AG09319 (cell line): ENCODE measurements around the gene NRIP1.

Experiments
- DNase-seq: peaks from one replicate; pipeline ENCODE4 v3.0.0-alpha.2; 2010; ENCODE audit warnings: low read depth; ENCODE audit errors: extremely low read depth
- CTCF ChIP-seq: IDR thresholded peaks from 2 replicates; pipeline ENCODE4 v1.5.1; 2011; ENCODE audit warnings: low read depth, mild to moderate bottlenecking, inconsistent platforms, low read length, moderate library complexity

Gene NRIP1

GRCh38 chr21:15015622-15016471 lies 49.0 kb downstream of the NRIP1 start:
- DNase-seq, result peak; percentile 64
- TF ChIP-seq CTCF, result no peak

GRCh38 chr21:15014221-15014620 lies 50.6 kb downstream of the NRIP1 start:
- no peak for TF ChIP-seq CTCF
- no peak for DNase-seq

- no peak for TF ChIP-seq CTCF
- no peak for DNase-seq
Observed at GRCh38 chr21:15011967-15012366, 52.8 kb downstream of the NRIP1 start.

GRCh38 chr21:15010645-15011044 lies 54.2 kb downstream of the NRIP1 start:
- DNase-seq, result no peak

GRCh38 chr21:15009837-15010363 lies 54.9 kb downstream of the NRIP1 start:
- TF ChIP-seq CTCF, result no peak
- peak; percentile 34 for DNase-seq

More at GRCh38 chr21:15010645-15011044, 54.2 kb downstream of the NRIP1 start:
- TF ChIP-seq CTCF, result no peak

- DNase-seq, result no peak
- TF ChIP-seq CTCF, result no peak
Observed at GRCh38 chr21:15007716-15008296, 57.0 kb downstream of the NRIP1 start.

- no peak for TF ChIP-seq CTCF
- DNase-seq, result no peak
Observed at GRCh38 chr21:15006594-15007230, 58.1 kb downstream of the NRIP1 start.
